GM10248 (cell line): ENCODE data around the gene PGLYRP4.

Source experiments
- CTCF ChIA-PET: fragments of 300-600 bp; sonication (Branson Sonifier 250); formaldehyde crosslinking; extraction: SDS; loops from one replicate; lab custom pipeline; 2021; ENCODE audit warnings: antibody characterized with exemption; lab: Yijun Ruan, JAX
- POLR2A ChIA-PET: fragments of 350-650 bp; sonication (Branson Sonifier 250); formaldehyde crosslinking; extraction: SDS; loops from one replicate; lab custom pipeline; 2020; ENCODE audit warnings: antibody characterized with exemption; lab: Yijun Ruan, JAX
- DNase-seq: peaks from one replicate; pipeline ENCODE4 v3.0.0; 2012; ENCODE audit errors: extremely low spot score
- CTCF ChIP-seq: IDR thresholded peaks from 2 replicates; pipeline ENCODE4 v1.5.1; 2012; ENCODE audit warnings: mild to moderate bottlenecking, low read depth; ENCODE audit errors: extremely low read depth, missing control alignments, control extremely low read depth

Gene PGLYRP4

GRCh38 chr1:153395136-153395685 is 46.6 kb upstream of the PGLYRP4 start:
- ChIA-PET CTCF (interaction anchor here (1.7 to 1.8 kb wide), 2 partner anchors 12 to 100 kb away, joined by 4 to 5 read pairs; no protein-coding TSS in a partner anchor), POLR2A (no interaction called here)
- TF ChIP-seq CTCF = no peak
- DNase-seq = no peak

GRCh38 chr1:153394391-153394790 is 45.8 kb upstream of the PGLYRP4 start:
- TF ChIP-seq CTCF = no peak
- CTCF ChIA-PET = interaction anchor here (1.7 kb wide), 1 partner anchor 101 kb away, joined by 4 read pairs; no protein-coding TSS in a partner anchor
- POLR2A ChIA-PET = no interaction called here
- DNase-seq = no peak

GRCh38 chr1:153393926-153394325 is 45.3 kb upstream of the PGLYRP4 start:
- ChIA-PET POLR2A (no interaction called here), CTCF (no interaction called here)
- DNase-seq = no peak
- TF ChIP-seq CTCF = no peak

GRCh38 chr1:153392822-153393221 is 44.2 kb upstream of the PGLYRP4 start:
- ChIA-PET CTCF (no interaction called here), POLR2A (no interaction called here)
- no peak for TF ChIP-seq CTCF
- DNase-seq = no peak

GRCh38 chr1:153392258-153392657 is 43.6 kb upstream of the PGLYRP4 start:
- CTCF ChIA-PET = no interaction called here
- POLR2A ChIA-PET = no interaction called here
- DNase-seq = no peak
- no peak for TF ChIP-seq CTCF

- CTCF ChIA-PET = interaction anchor here (0.9 to 2.0 kb wide), 3 partner anchors 12 to 103 kb away, joined by 3 to 6 read pairs (median 3); no protein-coding TSS in a partner anchor
- DNase-seq = no peak
- TF ChIP-seq CTCF = no peak
- POLR2A ChIA-PET = no interaction called here
Observed at GRCh38 chr1:153390938-153391710, 42.5 kb upstream of the PGLYRP4 start, which contains the start of gene S100A8. S100A8 (minus strand) TSS chr1:153391073; CDS start chr1:153390535, 538 bp downstream.
